ENCODE measurements around the gene ZNF616. TPM values are rescaled to one million over a fixed set of nuclear protein-coding genes. Genes with fewer than 3 reads are reported as not detected.

ZNF616 gene
- total and polyA plus RNA-seq, 2 of the 8 experiments (the other 6 are each of a cell fraction or from before 2014, with no cell fraction given) = 5.7 to 40.5 TPM

GRCh38 chr19:52170863-52171320 lies 31.2 kb upstream of the ZNF616 start:
- Histone ChIP-seq H4K8ac (ENCODE audit: extremely low read depth, insufficient read depth, low read length) (no peak overlapping the region), H3K27me3 (replicated peaks in 1 of 4; ENCODE audit: control insufficient read depth in 3 of 4, extremely low read depth in 1 of 4, insufficient read depth in 3 of 4, low read length in 3 of 4) (no peaks in the 10 kb centered on the region; a peak in 2 of 7 replicates), H3K79me2 (ENCODE audit: control insufficient read depth in 1 of 2, insufficient read depth in 2 of 2, low read length in 2 of 2) (0 out of 4 replicates have a peak, but pooled peaks cover 0 to 2% of the 10 kb centered on the region in 2 experiments), H3K14ac (ENCODE audit: insufficient read length) (peak overlapping the region; percentile 79), H4K91ac (replicated peaks; ENCODE audit: insufficient read length, low read length) (no peak overlapping the region), H2AK5ac (ENCODE audit: low read depth, low read length) (no peak overlapping the region), H3K4me1 (replicated peaks in 1 of 4; ENCODE audit: control insufficient read depth in 3 of 4, insufficient read depth in 4 of 4, low read length in 3 of 4) (peaks cover 0 to 7% (median 1%) of the 10 kb centered on the region in 4 experiments; a peak in 4 of 7 replicates), H2BK12ac (ENCODE audit: low read depth, low read length) (0 out of 2 replicates have a peak overlapping the region, but pooled peaks have one; percentile 68), H3K23me2 (ENCODE audit: low read depth, low read length) (peaks cover 13% of the 10 kb centered on the region), H2BK5ac (ENCODE audit: low read depth, low read length) (no peak overlapping the region), H3K36me3 (ENCODE audit: control insufficient read depth in 2 of 4, insufficient read depth in 4 of 4, low read length in 3 of 4) (peaks cover 5 to 26% (median 10%) of the 10 kb centered on the region in 4 experiments), H2BK15ac (ENCODE audit: low read length) (no peak overlapping the region), H4K5ac (ENCODE audit: insufficient read length, low read depth, low read length) (no peak overlapping the region), H4K20me1 (replicated peaks in 1 of 2; ENCODE audit: control insufficient read depth in 1 of 2, insufficient read depth in 2 of 2, low read length in 2 of 2) (no peaks in the 10 kb centered on the region), H3K18ac (ENCODE audit: extremely low read depth, low read length) (no peak overlapping the region), H3K4me2 (ENCODE audit: insufficient read depth in 1 of 2, low read depth in 2 of 2, low read length in 2 of 2) (peak overlapping the region; percentile 82 to 92), H3K4me3 (ENCODE audit: extremely low read depth in 1 of 4, insufficient read depth in 2 of 4, low read depth in 3 of 4, low read length in 4 of 4) (peak overlapping the region; percentile 89 to 98 (median 92)), H3K4ac (replicated peaks; ENCODE audit: insufficient read length, low read depth, low read length) (no peak overlapping the region), H3K9ac (replicated peaks in 1 of 4; ENCODE audit: extremely low read depth in 1 of 4, low read depth in 3 of 4, low read length in 3 of 4) (peak overlapping the region; percentile 50 to 64 (median 58); a peak in 6 of 7 replicates), H3K27ac (ENCODE audit: low read depth, low read length) (no peak overlapping the region), H3K23ac (ENCODE audit: insufficient read length) (no peak overlapping the region), H3K56ac (replicated peaks; ENCODE audit: insufficient read length, low read depth, low read length) (no peak overlapping the region), H3K9me3 (ENCODE audit: insufficient read depth in 2 of 2, low read depth in 1 of 2, low read length in 1 of 2) (no peaks in the 10 kb centered on the region), H2AFZ (ENCODE audit: low read length) (peak overlapping the region; percentile 81), H3K79me1 (ENCODE audit: low read depth, low read length) (no peaks in the 10 kb centered on the region), H2BK20ac (ENCODE audit: low read length) (no peak overlapping the region), H2BK120ac (replicated peaks; ENCODE audit: low read depth, low read length) (peak overlapping the region; percentile 69)
- WGBS, 2 experiments (ENCODE audit: extremely low coverage in 1 of 2, insufficient coverage in 1 of 2, insufficient read length in 1 of 2, insufficient replicate concordance in 2 of 2, low coverage in 1 of 2, low lambda C conversion rate in 2 of 2, missing lambda C conversion rate in 1 of 2) = 2% methylated on average over 21 of the region's 22 CpGs; no CpG with 5 or more reads in 1 of the 2 experiments
- peak in 1 of 2 experiments; percentile 73 for DNase-seq (ENCODE audit: low read depth in 1 of 2, low spot score in 2 of 2)
- no peak for FAIRE-seq
- ChIA-PET POLR2A (ENCODE audit: partially characterized antibody) (interaction anchor here (0.6 to 2.3 kb wide), 2 partner anchors 18 to 121 kb away, joined by 3 to 8 read pairs; partner anchors contain the start of gene PPP2R1A), CTCF (ENCODE audit: partially characterized antibody) (interaction anchor here (1.5 kb wide), 1 partner anchor 14 kb away, joined by 3 read pairs; no protein-coding TSS in a partner anchor)
- TF ChIP-seq CTBP2 (IDR thresholded peaks at IDR 0.05; ENCODE audit: borderline replicate concordance, insufficient read depth, insufficient read length, low read length) = no peak
- TF ChIP-seq KDM4A (IDR thresholded peaks at IDR 0.05; ENCODE audit: low read depth, low read length, severe bottlenecking) = peak; percentile 78
- TF ChIP-seq POU5F1 (IDR thresholded peaks at IDR 0.05; ENCODE audit: low read depth, low read length) = no peak
- TF ChIP-seq ATF2 (IDR thresholded peaks at IDR 0.05; ENCODE audit: low read length) = no peak
- TF ChIP-seq SAP30 (IDR thresholded peaks at IDR 0.05; ENCODE audit: insufficient read depth, insufficient replicate concordance, low read length) = no peak
- TF ChIP-seq CREB1 (IDR thresholded peaks at IDR 0.05) = no peak
- no peak for TF ChIP-seq RNF2 (IDR thresholded peaks at IDR 0.05; ENCODE audit: borderline replicate concordance, low read depth, low read length, missing control alignments, poor library complexity, severe bottlenecking)
- TF ChIP-seq E2F6 (IDR thresholded peaks at IDR 0.05) = peak; percentile 52
- TF ChIP-seq GABPA (IDR thresholded peaks at IDR 0.05; ENCODE audit: borderline replicate concordance, insufficient read depth, low read length) = no peak

All from H1 (cell line).